ENCODE data around the gene C3.

The C3 gene

DNA sequence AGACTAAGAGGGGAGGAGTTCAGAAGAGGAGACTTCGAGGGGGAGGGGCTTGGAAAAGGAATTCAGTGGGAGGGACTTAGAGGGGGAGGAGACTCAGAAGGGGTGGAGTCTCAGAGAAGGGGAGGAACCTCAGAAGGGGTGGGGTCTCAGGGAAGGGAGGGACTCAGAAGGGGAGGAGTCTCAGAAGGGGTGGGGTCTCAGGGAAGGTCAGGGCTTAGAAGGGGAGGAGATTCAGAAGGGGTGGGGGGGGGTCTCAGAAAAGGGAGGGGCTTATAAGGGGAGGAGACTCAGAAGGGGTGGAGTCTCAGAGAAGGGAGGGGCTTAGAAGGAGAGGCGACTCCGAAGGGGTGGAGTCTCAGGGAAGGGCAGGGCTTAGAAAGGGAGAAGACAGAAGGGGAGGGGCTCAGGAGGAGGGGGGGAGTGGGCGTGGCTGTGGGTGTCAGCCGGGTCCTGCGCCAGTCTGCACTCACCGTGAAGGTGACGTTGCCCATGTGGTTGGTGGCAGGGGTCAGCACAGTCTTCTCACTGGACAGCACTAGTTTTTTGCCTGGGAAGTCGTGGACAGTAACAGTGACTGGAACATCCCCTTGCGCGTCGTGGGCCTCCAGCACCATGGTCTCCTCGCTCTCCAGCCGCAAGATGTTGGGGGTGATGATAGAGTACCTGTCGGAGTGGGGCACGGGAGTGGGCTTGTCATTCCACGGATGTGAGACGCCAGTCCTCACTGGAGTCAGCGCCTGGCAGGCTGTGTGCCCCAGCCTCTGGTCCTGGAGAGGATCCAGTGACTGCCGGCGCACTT, 1.5 kb downstream of the C3 start:
- no peak overlapping the region for H3K4me3 ChIP-seq (ENCODE audit: low read length)
- H2AFZ ChIP-seq (ENCODE audit: low read depth, low read length): no peak overlapping the region
- no peaks in the 10 kb centered on the region for H3K27me3 ChIP-seq (ENCODE audit: insufficient read depth, low read length)

DNA sequence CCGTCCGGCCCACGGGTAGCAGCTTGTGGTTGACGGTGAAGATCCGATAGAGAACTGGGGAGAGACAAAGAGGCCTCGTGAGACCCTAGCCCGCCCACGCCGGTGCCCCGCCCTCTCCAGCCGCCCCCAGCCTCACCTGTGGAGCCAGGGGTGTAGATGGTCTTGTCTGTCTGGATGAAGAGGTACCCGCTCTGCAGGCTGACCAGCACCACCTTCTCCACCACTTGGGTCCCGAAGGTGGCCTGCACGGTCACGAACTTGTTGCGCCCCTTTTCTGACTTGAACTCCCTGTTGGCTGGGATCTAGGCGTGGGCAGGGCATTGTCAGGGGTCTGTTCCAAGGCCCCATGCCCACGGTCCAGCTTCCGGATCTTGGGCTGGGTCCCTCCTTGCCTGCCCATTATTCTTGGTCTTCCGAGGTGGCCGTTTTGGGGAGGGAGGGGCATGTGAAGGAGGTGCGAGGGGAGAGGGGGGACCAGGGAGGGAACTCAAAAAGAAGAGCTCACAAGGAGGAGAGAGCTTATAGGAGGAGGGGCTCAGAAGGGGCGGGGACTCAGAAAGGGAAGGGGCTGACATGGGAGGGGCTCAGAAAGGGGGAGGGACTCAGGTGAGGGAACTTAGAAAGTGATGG, 2.2 kb downstream of the C3 start:
- Histone ChIP-seq H3K4me1 (ENCODE audit: insufficient read depth, low read length) (no peaks in the 10 kb centered on the region), H3K4me3 (ENCODE audit: low read length) (no peak overlapping the region), H3K9me3 (ENCODE audit: low read length) (no peaks in the 10 kb centered on the region), H3K27me3 (ENCODE audit: insufficient read depth, low read length) (no peaks in the 10 kb centered on the region), H3K36me3 (ENCODE audit: insufficient read depth, low read length) (no peaks in the 10 kb centered on the region), H2AFZ (ENCODE audit: low read depth, low read length) (no peak overlapping the region)

More for the DNA sequence above, 1.5 kb downstream of the C3 start:
- H3K4me1 ChIP-seq (ENCODE audit: insufficient read depth, low read length): no peaks in the 10 kb centered on the region
- H3K36me3 ChIP-seq (ENCODE audit: insufficient read depth, low read length): no peaks in the 10 kb centered on the region
- H3K9me3 ChIP-seq (ENCODE audit: low read length): no peaks in the 10 kb centered on the region

DNA sequence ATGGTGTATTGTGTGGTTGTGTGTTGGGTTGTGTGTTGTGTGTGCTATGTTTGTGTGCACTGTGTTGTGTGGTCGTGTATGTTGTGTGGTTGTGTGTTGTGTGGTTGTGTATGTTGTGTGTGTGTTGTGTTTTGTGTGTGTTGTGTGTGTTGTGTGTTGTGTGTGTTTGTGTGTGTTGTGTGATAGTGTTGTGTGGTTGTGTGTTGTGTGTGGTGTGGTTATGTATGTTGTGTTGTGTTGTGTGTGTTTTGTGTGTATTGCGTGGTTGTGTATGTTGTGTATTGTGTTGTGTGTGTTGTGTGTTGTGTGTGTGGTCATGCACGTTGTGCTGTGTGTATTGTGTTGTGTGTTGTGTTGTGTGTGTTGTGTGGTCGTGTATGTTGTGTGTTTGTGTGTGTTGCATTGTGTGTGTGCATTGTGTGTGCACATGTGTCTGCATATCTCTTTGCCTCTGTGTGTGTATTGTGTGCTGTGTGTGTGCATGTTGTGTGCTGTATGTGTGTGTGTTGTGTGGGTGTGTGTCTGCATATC, 2.9 kb downstream of the C3 start:
- no peaks in the 10 kb centered on the region for H3K4me1 ChIP-seq (ENCODE audit: insufficient read depth, low read length)
- H3K36me3 ChIP-seq (ENCODE audit: insufficient read depth, low read length): no peaks in the 10 kb centered on the region
- H3K27me3 ChIP-seq (ENCODE audit: insufficient read depth, low read length): peaks cover under 1% of the 10 kb centered on the region
- no peak overlapping the region for H3K4me3 ChIP-seq (ENCODE audit: low read length)
- no peak overlapping the region for H2AFZ ChIP-seq (ENCODE audit: low read depth, low read length)
- H3K9me3 ChIP-seq (ENCODE audit: low read length): peaks cover 3% of the 10 kb centered on the region

DNA sequence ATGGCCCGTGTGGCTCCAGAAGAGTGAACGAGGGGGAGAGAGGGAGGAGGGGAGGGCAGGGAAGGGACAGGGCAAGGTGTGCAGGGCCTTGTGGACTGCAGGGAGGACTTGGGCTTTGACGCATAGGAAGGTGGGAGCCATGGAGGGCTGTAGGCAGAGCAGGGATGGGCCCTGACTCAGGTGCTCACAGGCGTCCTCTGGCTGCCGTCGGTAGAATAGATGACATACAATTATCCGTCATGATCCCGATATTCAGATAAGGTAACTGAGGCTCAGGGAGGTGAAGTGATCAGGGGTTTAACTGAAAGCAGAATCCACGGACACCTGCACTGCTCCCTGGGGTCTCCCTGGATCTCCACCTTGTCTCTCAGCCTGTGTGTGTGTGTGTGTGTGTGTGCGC, 3.4 kb downstream of the C3 start:
- peaks cover 3% of the 10 kb centered on the region for H3K9me3 ChIP-seq (ENCODE audit: low read length)
- peaks cover 5% of the 10 kb centered on the region for H3K27me3 ChIP-seq (ENCODE audit: insufficient read depth, low read length)
- no peak overlapping the region for H2AFZ ChIP-seq (ENCODE audit: low read depth, low read length)
- H3K4me3 ChIP-seq (ENCODE audit: low read length): no peak overlapping the region
- H3K4me1 ChIP-seq (ENCODE audit: insufficient read depth, low read length): no peaks in the 10 kb centered on the region
- no peaks in the 10 kb centered on the region for H3K36me3 ChIP-seq (ENCODE audit: insufficient read depth, low read length)

DNA sequence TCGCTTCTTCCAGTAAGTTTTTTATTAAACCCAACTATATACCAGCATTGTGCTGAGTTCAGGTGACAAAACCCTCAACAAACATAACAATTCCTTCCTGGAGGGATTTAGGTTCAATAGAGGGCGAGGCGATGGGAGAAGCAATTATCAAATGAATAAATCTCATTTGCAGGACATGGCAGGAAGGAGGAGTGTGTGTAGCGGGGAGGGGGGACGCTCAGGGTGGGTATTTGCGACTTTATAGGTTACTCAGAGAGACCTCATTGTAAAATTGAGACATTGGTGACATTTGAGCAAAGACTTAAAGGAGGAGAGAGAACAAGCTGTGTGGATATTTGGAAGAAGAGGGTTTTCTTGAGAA, 3.9 kb downstream of the C3 start:
- Histone ChIP-seq H3K27me3 (ENCODE audit: insufficient read depth, low read length) (peaks cover 9% of the 10 kb centered on the region), H3K4me1 (ENCODE audit: insufficient read depth, low read length) (no peaks in the 10 kb centered on the region), H2AFZ (ENCODE audit: low read depth, low read length) (no peak overlapping the region)

DNA sequence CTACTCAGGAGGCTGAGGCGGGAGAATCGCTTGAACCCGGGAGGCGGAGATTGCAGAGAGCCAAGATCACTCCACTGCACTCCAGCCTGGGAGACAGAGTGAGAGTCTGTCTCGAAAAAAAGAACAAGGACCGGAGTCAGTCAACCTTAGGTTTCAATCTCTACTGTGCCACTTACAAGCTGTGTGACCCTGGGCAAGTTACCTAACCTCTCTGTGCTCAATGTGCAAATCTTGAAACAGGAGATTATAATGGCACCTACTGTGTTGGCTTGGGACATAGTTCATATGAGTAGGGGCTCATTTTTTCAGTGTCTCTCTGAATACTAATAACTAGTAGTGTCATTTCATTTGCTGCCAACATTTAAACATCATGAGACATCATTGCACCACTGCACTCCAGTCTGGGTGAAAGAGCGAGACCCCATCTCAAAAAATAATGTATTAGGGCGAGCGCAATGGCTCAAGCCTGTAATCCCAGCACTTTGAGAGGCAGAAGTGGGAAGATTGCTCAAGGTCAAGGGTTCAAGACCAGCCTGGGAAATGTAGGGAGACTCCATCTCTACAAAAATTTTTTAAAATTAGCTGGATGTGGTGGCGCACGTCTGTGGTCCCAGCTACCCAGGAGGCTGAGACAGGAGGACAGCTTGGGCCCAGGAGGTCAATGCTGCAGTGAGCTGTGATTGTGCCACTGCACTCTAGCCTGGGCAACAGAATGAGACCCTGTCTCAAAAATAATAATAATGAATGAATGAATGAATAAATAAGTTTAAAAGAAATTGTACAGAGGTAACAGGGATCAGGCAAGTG, 5.5 kb downstream of the C3 start:
- Histone ChIP-seq H3K4me3 (ENCODE audit: low read length) (no peak overlapping the region), H3K9me3 (ENCODE audit: low read length) (peaks cover 3% of the 10 kb centered on the region), H3K36me3 (ENCODE audit: insufficient read depth, low read length) (no peaks in the 10 kb centered on the region)

More for the DNA sequence above, 3.9 kb downstream of the C3 start:
- H3K9me3 ChIP-seq (ENCODE audit: low read length): peaks cover 3% of the 10 kb centered on the region
- no peak overlapping the region for H3K4me3 ChIP-seq (ENCODE audit: low read length)
- no peaks in the 10 kb centered on the region for H3K36me3 ChIP-seq (ENCODE audit: insufficient read depth, low read length)

DNA sequence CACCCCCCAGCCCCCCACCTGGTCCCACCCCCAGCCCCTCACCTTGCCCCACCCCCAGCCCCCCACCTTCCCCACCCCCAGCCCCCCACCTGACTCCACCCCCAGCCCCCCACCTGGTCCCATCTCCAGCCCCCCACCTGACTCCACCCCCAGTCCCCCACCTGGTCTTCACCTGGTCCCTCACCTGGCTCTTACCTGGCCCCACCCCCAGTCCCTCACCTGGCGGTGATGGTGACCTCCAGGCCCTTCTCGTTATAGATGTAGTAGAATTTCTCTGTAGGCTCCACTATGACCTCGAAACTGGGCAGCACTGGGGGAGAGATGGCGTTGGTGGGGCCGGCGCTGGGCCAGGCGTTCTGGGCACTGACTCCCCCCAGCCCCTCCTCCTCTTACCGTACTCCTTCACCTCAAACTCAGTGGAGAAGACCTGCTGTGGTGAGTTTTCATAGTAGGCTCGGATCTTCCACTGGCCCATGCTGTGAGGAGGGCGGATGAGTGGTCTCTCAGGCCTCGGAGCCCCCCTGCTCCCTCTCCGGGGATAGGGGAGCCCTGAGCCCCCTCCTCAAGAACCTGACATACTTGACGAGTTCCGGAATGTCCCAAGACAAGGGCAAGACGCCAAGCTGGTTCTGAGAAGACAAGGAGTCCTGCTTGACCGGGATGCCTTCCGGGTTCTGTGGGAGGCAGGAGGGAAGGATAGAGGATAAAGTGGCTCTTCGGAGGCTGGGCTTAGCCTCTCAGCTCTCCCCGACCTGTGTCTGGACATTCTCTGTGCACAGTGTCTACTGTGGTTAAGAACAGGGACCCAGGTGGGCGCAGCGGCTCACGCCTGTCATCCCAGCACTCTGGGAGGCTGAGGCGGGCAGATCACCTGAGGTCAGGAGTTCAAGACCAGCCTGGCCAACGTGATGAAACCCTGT, 6.4 kb downstream of the C3 start:
- Histone ChIP-seq H3K4me3 (ENCODE audit: low read length) (no peak overlapping the region), H3K27me3 (ENCODE audit: insufficient read depth, low read length) (peaks cover 33% of the 10 kb centered on the region), H3K36me3 (ENCODE audit: insufficient read depth, low read length) (no peaks in the 10 kb centered on the region), H3K9me3 (ENCODE audit: low read length) (peaks cover 3% of the 10 kb centered on the region), H3K4me1 (ENCODE audit: insufficient read depth, low read length) (no peaks in the 10 kb centered on the region), H2AFZ (ENCODE audit: low read depth, low read length) (no peak overlapping the region)

More for the DNA sequence above, 5.5 kb downstream of the C3 start:
- Histone ChIP-seq H3K4me1 (ENCODE audit: insufficient read depth, low read length) (no peaks in the 10 kb centered on the region), H3K27me3 (ENCODE audit: insufficient read depth, low read length) (peaks cover 25% of the 10 kb centered on the region), H2AFZ (ENCODE audit: low read depth, low read length) (no peak overlapping the region)

DNA sequence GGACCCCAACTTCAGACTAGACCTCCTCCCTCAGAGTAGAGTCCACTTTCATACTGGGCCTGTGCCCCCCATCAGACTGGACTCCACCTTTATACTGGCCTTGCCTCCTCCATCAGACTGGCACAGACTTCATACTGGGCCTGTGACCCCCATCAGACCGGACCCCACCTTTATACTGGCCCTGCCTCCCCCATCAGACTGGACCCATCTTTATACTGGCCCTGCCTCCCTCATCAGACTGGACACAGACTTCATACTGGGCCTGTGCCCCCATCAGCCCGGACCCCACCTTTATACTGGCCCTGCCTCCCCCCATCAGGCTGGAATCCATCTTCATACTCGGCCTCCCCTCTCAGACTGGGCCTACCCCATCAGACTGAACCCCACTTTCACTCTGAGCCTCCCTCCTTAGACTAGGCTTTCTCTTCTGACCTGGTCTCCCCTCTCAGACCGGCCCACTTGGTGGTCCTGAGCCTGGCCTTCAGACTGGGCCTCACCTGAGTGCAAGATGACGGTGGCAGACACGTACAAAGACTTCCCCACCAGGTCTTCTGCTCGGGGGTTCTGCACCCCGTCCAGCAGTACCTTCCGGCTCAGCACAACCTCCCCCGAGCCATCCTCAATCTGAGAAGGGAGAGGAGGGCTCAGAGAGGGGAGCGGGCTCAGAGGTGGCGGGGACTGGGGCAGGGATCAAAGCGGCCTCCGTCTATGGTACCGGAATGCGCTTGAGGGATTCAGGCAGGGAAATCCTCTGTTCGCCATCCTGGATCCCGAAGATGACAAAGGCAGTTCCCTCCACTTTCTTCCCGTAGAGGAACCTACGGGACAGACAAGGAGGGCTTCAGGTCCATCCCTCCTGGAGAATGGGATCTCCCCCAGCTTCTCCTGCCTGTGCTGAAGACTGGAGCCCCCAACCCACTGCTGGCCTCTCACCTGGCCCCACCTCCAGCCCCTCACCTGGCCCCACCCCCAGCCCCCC, 7.5 kb downstream of the C3 start:
- Histone ChIP-seq H3K9me3 (ENCODE audit: low read length) (peaks cover 3% of the 10 kb centered on the region), H3K4me1 (ENCODE audit: insufficient read depth, low read length) (no peaks in the 10 kb centered on the region), H3K36me3 (ENCODE audit: insufficient read depth, low read length) (no peaks in the 10 kb centered on the region), H3K4me3 (ENCODE audit: low read length) (no peak overlapping the region), H2AFZ (ENCODE audit: low read depth, low read length) (no peak overlapping the region), H3K27me3 (ENCODE audit: insufficient read depth, low read length) (peaks cover 38% of the 10 kb centered on the region)

DNA sequence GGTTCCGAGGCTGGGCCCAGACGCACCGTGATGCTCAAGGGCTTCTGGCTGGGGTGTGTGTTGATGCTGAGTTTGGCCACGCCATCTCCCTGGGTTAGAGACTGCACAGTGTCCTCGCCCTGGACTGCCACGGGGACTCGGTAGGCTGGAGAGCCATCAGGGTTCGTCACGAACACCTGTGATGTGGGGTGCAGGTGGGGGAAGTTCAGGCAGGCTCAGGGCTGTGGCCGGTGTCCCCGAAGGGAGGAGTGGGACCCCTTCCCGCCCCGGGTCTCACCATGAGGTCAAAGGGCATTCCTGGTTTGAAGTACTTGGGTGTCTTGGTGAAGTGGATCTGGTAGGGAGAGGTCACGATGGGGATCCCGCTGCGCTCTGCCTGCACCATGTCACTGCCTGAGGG, 8.2 kb downstream of the C3 start:
- no peak overlapping the region for H3K4me3 ChIP-seq (ENCODE audit: low read length)
- no peaks in the 10 kb centered on the region for H3K36me3 ChIP-seq (ENCODE audit: insufficient read depth, low read length)
- H3K4me1 ChIP-seq (ENCODE audit: insufficient read depth, low read length): no peaks in the 10 kb centered on the region
- H3K9me3 ChIP-seq (ENCODE audit: low read length): peaks cover 3% of the 10 kb centered on the region
- peaks cover 38% of the 10 kb centered on the region for H3K27me3 ChIP-seq (ENCODE audit: insufficient read depth, low read length)
- no peak overlapping the region for H2AFZ ChIP-seq (ENCODE audit: low read depth, low read length)

DNA sequence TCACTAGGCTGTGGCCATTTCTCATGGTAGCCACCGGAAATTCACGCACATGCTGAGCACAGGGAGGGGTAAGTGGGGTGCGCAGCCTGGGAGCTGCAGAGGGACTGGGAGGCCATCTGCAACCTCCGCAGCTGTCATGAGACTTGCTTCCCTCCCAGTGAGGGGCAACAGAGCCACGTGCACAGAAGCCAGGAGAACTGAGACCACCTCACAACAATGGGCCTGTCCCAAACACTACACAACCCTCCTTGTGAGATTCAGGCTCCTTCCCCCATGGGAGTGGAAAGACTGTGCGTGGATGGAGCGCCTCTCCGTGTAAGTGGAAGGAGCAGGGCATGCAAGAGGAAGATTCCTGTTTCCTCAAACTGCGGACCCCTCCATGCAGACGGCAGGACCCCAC, 8.8 kb downstream of the C3 start:
- H3K4me1 ChIP-seq (ENCODE audit: insufficient read depth, low read length): no peaks in the 10 kb centered on the region
- H3K4me3 ChIP-seq (ENCODE audit: low read length): no peak overlapping the region
- H3K27me3 ChIP-seq (ENCODE audit: insufficient read depth, low read length): peaks cover 38% of the 10 kb centered on the region
- no peak overlapping the region for H2AFZ ChIP-seq (ENCODE audit: low read depth, low read length)
- no peaks in the 10 kb centered on the region for H3K36me3 ChIP-seq (ENCODE audit: insufficient read depth, low read length)
- peaks cover 3% of the 10 kb centered on the region for H3K9me3 ChIP-seq (ENCODE audit: low read length)

DNA sequence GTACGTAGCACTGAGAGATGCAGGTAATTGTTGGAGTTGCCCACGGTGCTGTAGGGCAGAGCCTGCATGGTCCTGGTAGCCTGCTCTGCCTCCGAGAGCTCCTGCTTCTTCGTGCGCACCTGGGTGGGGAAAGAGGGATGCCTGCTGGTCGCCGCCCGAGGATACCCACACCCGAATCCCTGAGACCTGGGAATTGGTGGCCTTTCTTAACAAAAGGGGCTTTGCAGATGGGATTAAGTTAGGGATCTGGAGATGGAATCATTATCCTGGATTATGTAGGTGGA, 9.4 kb downstream of the C3 start:
- Histone ChIP-seq H2AFZ (ENCODE audit: low read depth, low read length) (no peak overlapping the region), H3K36me3 (ENCODE audit: insufficient read depth, low read length) (no peaks in the 10 kb centered on the region), H3K27me3 (ENCODE audit: insufficient read depth, low read length) (peaks cover 38% of the 10 kb centered on the region), H3K4me3 (ENCODE audit: low read length) (no peak overlapping the region), H3K9me3 (ENCODE audit: low read length) (peaks cover 3% of the 10 kb centered on the region), H3K4me1 (ENCODE audit: insufficient read depth, low read length) (no peaks in the 10 kb centered on the region)

All from neuron (in vitro differentiated cells).